ENCODE measurements around the gene NXF3.
"Not testable (repeated sequence)": the region's sequence is repeated elsewhere in the genome, so short reads cannot be mapped to it uniquely, and the experiment has no call there.

The NXF3 gene

DNA sequence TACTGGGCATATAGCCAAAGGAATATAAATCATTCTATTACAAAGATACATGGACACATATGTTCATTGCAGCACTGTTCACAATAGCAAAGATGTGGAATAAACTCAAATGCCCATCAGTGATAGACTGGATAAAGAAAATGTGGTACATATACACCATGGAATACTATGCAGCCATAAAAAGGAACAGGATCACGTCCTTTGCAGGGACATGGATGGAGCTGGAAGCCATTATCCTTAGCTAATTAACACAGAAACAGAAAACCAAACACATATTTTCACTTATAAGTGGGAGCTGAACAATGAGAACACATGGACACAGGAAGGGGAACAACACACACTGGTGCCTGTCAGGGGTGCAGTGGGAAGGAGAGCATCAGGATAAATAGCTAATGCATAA lies 59.6 kb downstream of the NXF3 start:
- DNase-seq (ENCODE audit: low read depth) = not testable (repeated sequence)

Data from fibroblast of gingiva (primary cell).